OCI-LY1 (cell line): Measurements from ENCODE around the gene ZNF467.

ENCODE experiments used
- CTCF ChIP-seq: fragments of 200-600 bp; sonication (generic), shearing (Covaris generic); IDR thresholded peaks from 2 replicates; pipeline ENCODE4 v1.5.1; 2017; ENCODE audit warnings: mild to moderate bottlenecking, antibody characterized with exemption, low read length, moderate library complexity, mixed read lengths
- EZH2 ChIP-seq: fragments of 200-600 bp; sonication (generic), shearing (Covaris generic); IDR thresholded peaks from 2 replicates; pipeline ENCODE4 v1.8.0; 2017; ENCODE audit warnings: borderline replicate concordance, mixed run types, mild to moderate bottlenecking, antibody characterized with exemption, low read length, moderate library complexity, mixed read lengths

DNA sequence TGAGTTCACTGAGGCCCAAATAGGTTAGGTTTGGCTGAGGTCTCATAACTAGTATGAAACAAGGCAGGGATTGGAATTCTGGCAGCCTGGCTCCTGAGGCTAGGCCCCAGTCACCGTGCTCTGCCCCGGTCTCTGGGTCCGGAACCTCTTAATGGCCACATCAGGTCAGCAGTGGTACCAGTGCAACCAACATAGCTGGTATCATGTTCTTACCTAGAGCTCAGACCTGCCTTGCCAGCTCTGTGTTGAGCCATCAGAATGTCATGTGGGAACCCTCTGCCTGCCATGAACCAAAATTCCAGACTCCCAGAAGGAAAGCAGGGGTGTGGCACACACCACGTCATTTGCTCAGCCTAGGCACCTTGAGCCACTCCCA, 56.5 kb downstream of the ZNF467 start:
- TF ChIP-seq EZH2 (no peak), CTCF (no peak)
